SJCRH30 (cell line): ENCODE measurements around the gene SCRN3. TPM values are rescaled to one million over a fixed set of nuclear protein-coding genes. Genes with fewer than 3 reads are reported as not detected.
"Not testable (repeated sequence)": the region's sequence is repeated elsewhere in the genome, so short reads cannot be mapped to it uniquely, and the experiment has no call there.

Source experiments
- DNase-seq, 2 experiments: peaks; one replicate each; pipeline ENCODE4 v3.0.0-alpha.2; 2015 to 2020
- H3K27ac ChIP-seq: fragments of 250-450 bp; sonication (Bioruptor Pico); 2 replicates; pipeline ENCODE4 v1.5.1; 2020; ENCODE audit warnings: mild to moderate bottlenecking, moderate library complexity
- H3K27me3 ChIP-seq: fragments of 250-450 bp; sonication (Bioruptor Pico); 2 replicates; pipeline ENCODE4 v1.5.1; 2020; ENCODE audit warnings: mild to moderate bottlenecking, moderate library complexity
- H3K36me3 ChIP-seq: fragments of 250-450 bp; sonication (Bioruptor Pico); 2 replicates; pipeline ENCODE4 v1.5.1; 2020; ENCODE audit warnings: mild to moderate bottlenecking, moderate library complexity
- H3K4me1 ChIP-seq: fragments of 250-450 bp; sonication (Bioruptor Pico); 2 replicates; pipeline ENCODE4 v1.5.1; 2020; ENCODE audit warnings: mild to moderate bottlenecking, moderate library complexity
- H3K4me3 ChIP-seq: fragments of 250-450 bp; sonication (Bioruptor Pico); 2 replicates; pipeline ENCODE4 v1.5.1; 2020; ENCODE audit warnings: mild to moderate bottlenecking, moderate library complexity
- H3K9me3 ChIP-seq: fragments of 250-450 bp; sonication (Bioruptor Pico); replicated peaks from 2 replicates; pipeline ENCODE4 v1.5.1; 2020; ENCODE audit warnings: mild to moderate bottlenecking, moderate library complexity
- total RNA-seq: library from RNA; depleted of rRNA; stranded (reverse); fragments of >200 nt; shearing (Covaris generic); gene quantifications from 2 replicates; pipeline ENCODE4 v1.2.3, GENCODE V29; 2014

SCRN3 gene
- total RNA-seq, 1 experiment from 2014 or later, result 15.2 TPM

- H3K4me1 ChIP-seq, H3K9me3 ChIP-seq, H3K4me3 ChIP-seq, H3K27ac ChIP-seq, H3K27me3 ChIP-seq, DNase-seq: not testable (repeated sequence)
- H3K36me3 ChIP-seq, result peaks cover 24% of the 10 kb centered on the region; the same call in 1 of the 2 replicates
Observed at GRCh38 chr2:174388706-174389105, 6.8 kb upstream of the SCRN3 start.

- no peaks in the 10 kb centered on the region for H3K27me3 ChIP-seq
- peaks cover 5% of the 10 kb centered on the region; the same call in 1 of the 2 replicates for H3K4me1 ChIP-seq
- H3K27ac ChIP-seq, result no peak overlapping the region
- H3K4me3 ChIP-seq, result no peak overlapping the region
- no peaks in the 10 kb centered on the region for H3K9me3 ChIP-seq
- peaks cover 24% of the 10 kb centered on the region; the same call in 1 of the 2 replicates for H3K36me3 ChIP-seq
- DNase-seq, result no peak
Observed at GRCh38 chr2:174389542-174389941, 6.0 kb upstream of the SCRN3 start.

GRCh38 chr2:174390303-174390702 is 5.2 kb upstream of the SCRN3 start:
- DNase-seq, result not testable (repeated sequence)

GRCh38 chr2:174392706-174393105 is 2.8 kb upstream of the SCRN3 start:
- Histone ChIP-seq H3K4me3 (no peak overlapping the region), H3K27me3 (no peaks in the 10 kb centered on the region), H3K9me3 (no peaks in the 10 kb centered on the region), H3K27ac (no peak overlapping the region), H3K36me3 (peaks cover 6% of the 10 kb centered on the region; the same call in 1 of the 2 replicates), H3K4me1 (peaks cover 5% of the 10 kb centered on the region; the same call in 1 of the 2 replicates)
- no peak for DNase-seq

More at GRCh38 chr2:174390303-174390702, 5.2 kb upstream of the SCRN3 start:
- H3K4me3 ChIP-seq, H3K4me1 ChIP-seq, H3K27me3 ChIP-seq, H3K9me3 ChIP-seq, H3K27ac ChIP-seq: not testable (repeated sequence)
- H3K36me3 ChIP-seq, result peaks cover 24% of the 10 kb centered on the region; the same call in 1 of the 2 replicates

- Histone ChIP-seq H3K27ac (peak overlapping the region; percentile 38), H3K9me3 (no peaks in the 10 kb centered on the region), H3K4me3 (peak overlapping the region; percentile 79), H3K27me3 (no peaks in the 10 kb centered on the region), H3K4me1 (peaks cover 5% of the 10 kb centered on the region; the same call in 1 of the 2 replicates), H3K36me3 (no peaks in the 10 kb centered on the region)
- peak in 1 of 2 experiments; percentile 3 for DNase-seq
Observed at GRCh38 chr2:174395969-174396630, 570 bp downstream of the SCRN3 start.

GRCh38 chr2:174397773-174398172 is 2.2 kb downstream of the SCRN3 start:
- Histone ChIP-seq H3K4me3 (no peak overlapping the region), H3K36me3 (no peaks in the 10 kb centered on the region), H3K9me3 (no peaks in the 10 kb centered on the region), H3K4me1 (peaks cover 5% of the 10 kb centered on the region; the same call in 1 of the 2 replicates), H3K27me3 (no peaks in the 10 kb centered on the region), H3K27ac (no peak overlapping the region)
- DNase-seq, result no peak

- no peak for DNase-seq
- Histone ChIP-seq H3K36me3 (no peaks in the 10 kb centered on the region), H3K27me3 (no peaks in the 10 kb centered on the region), H3K4me1 (peaks cover 2% of the 10 kb centered on the region; the same call in 1 of the 2 replicates), H3K4me3 (no peak overlapping the region), H3K9me3 (no peaks in the 10 kb centered on the region), H3K27ac (no peak overlapping the region)
Observed at GRCh38 chr2:174399171-174399570, 3.6 kb downstream of the SCRN3 start.

- no peak for DNase-seq
- no peak overlapping the region for H3K27ac ChIP-seq
- H3K27me3 ChIP-seq, result no peaks in the 10 kb centered on the region
- no peaks in the 10 kb centered on the region for H3K4me1 ChIP-seq
- H3K4me3 ChIP-seq, result no peak overlapping the region
- H3K9me3 ChIP-seq, result no peaks in the 10 kb centered on the region
- no peaks in the 10 kb centered on the region for H3K36me3 ChIP-seq
Observed at GRCh38 chr2:174400853-174401252, 5.3 kb downstream of the SCRN3 start.

GRCh38 chr2:174403628-174404027 is 8.1 kb downstream of the SCRN3 start:
- H3K4me3 ChIP-seq, result no peak overlapping the region
- DNase-seq, result no peak

GRCh38 chr2:174410039-174410438 is 14.5 kb downstream of the SCRN3 start:
- DNase-seq, H3K27me3 ChIP-seq, H3K4me3 ChIP-seq, H3K36me3 ChIP-seq, H3K27ac ChIP-seq, H3K9me3 ChIP-seq, H3K4me1 ChIP-seq: not testable (repeated sequence)

More at GRCh38 chr2:174403628-174404027, 8.1 kb downstream of the SCRN3 start:
- Histone ChIP-seq H3K27ac (no peak overlapping the region), H3K9me3 (no peaks in the 10 kb centered on the region), H3K4me1 (no peaks in the 10 kb centered on the region), H3K36me3 (no peaks in the 10 kb centered on the region), H3K27me3 (no peaks in the 10 kb centered on the region)

- Histone ChIP-seq H3K4me3 (no peak overlapping the region), H3K27me3 (no peaks in the 10 kb centered on the region), H3K36me3 (peaks cover 3% of the 10 kb centered on the region; the same call in 1 of the 2 replicates), H3K27ac (no peak overlapping the region), H3K9me3 (no peaks in the 10 kb centered on the region), H3K4me1 (no peaks in the 10 kb centered on the region)
- DNase-seq, result peak in 1 of 2 experiments; percentile 3
Observed at GRCh38 chr2:174412256-174412655, 16.7 kb downstream of the SCRN3 start.

- no peak overlapping the region for H3K27ac ChIP-seq
- H3K4me1 ChIP-seq, result no peaks in the 10 kb centered on the region
- H3K27me3 ChIP-seq, result no peaks in the 10 kb centered on the region
- 0 out of 2 replicates have a peak, but pooled peaks cover 3% of the 10 kb centered on the region for H3K36me3 ChIP-seq
- DNase-seq, result no peak
- H3K9me3 ChIP-seq, result 0 out of 2 replicates have a peak, but pooled peaks cover 6% of the 10 kb centered on the region
- no peak overlapping the region for H3K4me3 ChIP-seq
Observed at GRCh38 chr2:174428214-174428613, 32.7 kb downstream of the SCRN3 start.

- no peaks in the 10 kb centered on the region for H3K27me3 ChIP-seq
- peaks cover 3% of the 10 kb centered on the region; the same call in 1 of the 2 replicates for H3K36me3 ChIP-seq
- H3K4me3 ChIP-seq, result no peak overlapping the region
- DNase-seq, result no peak
- H3K4me1 ChIP-seq, result no peaks in the 10 kb centered on the region
- H3K27ac ChIP-seq, result no peak overlapping the region
- 0 out of 2 replicates have a peak, but pooled peaks cover 6% of the 10 kb centered on the region for H3K9me3 ChIP-seq
Observed at GRCh38 chr2:174430066-174430465, 34.5 kb downstream of the SCRN3 start.

- 0 out of 2 replicates have a peak, but pooled peaks cover 6% of the 10 kb centered on the region for H3K9me3 ChIP-seq
- H3K27ac ChIP-seq, result no peak overlapping the region
- no peak for DNase-seq
- H3K4me1 ChIP-seq, result no peaks in the 10 kb centered on the region
- no peak overlapping the region for H3K4me3 ChIP-seq
- H3K27me3 ChIP-seq, result no peaks in the 10 kb centered on the region
- peaks cover 2% of the 10 kb centered on the region; the same call in 1 of the 2 replicates for H3K36me3 ChIP-seq
Observed at GRCh38 chr2:174431902-174432301, 36.4 kb downstream of the SCRN3 start.

- H3K27ac ChIP-seq, result no peak overlapping the region
- no peaks in the 10 kb centered on the region for H3K27me3 ChIP-seq
- H3K9me3 ChIP-seq, result no peaks in the 10 kb centered on the region
- peaks cover 2% of the 10 kb centered on the region; the same call in 1 of the 2 replicates for H3K36me3 ChIP-seq
- no peaks in the 10 kb centered on the region for H3K4me1 ChIP-seq
- H3K4me3 ChIP-seq, result no peak overlapping the region
- DNase-seq, result no peak
Observed at GRCh38 chr2:174436351-174436750, 40.8 kb downstream of the SCRN3 start.
